K562 (cell line): ENCODE measurements around the gene PARD3. TPM values are rescaled to one million over a fixed set of nuclear protein-coding genes. Genes with fewer than 3 reads are reported as not detected.

Source experiments
- ATAC-seq: fragments of 200-7000 bp; cut with Tn5 transposase; 3 replicates; pipeline ENCODE4 v1.9.1; 2020; ENCODE audit warnings: moderate library complexity
- BruUV-seq: library from RNA; stranded (reverse); fragments of 400-500 nt; replicated peaks from 2 replicates; lab custom pipeline; 2021; lab: Mats Ljungman, UMichigan
- CTCF ChIA-PET: fragments of 300-600 bp; formaldehyde crosslinking; extraction: SDS; loops from one replicate; lab custom pipeline; 2021; ENCODE audit warnings: low intra/inter-chr PET ratio; lab: Yijun Ruan, JAX
- POLR2A ChIA-PET: fragments of 300-600, 350-650 bp; sonication (Branson Sonifier 250); formaldehyde crosslinking; extraction: SDS; loops from one replicate; lab custom pipeline; 2021; ENCODE audit warnings: antibody characterized with exemption, inconsistent platforms; lab: Yijun Ruan, JAX
- DNase-seq, 4 experiments: peaks; one replicate each; pipeline versions ENCODE4 v3.0.0 to v3.0.0-alpha.2; 2011 to 2018; ENCODE audit warnings: low spot score in 3 of 4, mixed read lengths in 3 of 4; ENCODE audit errors: extremely low read depth in 1 of 4
- FAIRE-seq: peaks from 2 replicates; lab custom pipeline; 2011; peaks lifted over from hg19 to GRCh38; lab: Jason Lieb, UNC
- H2AFZ ChIP-seq: 2 replicates; pipeline ENCODE4 v1.6.0; 2011; ENCODE audit warnings: low read depth, low read length, control low read depth, inconsistent platforms
- H3K27ac ChIP-seq: fragments of 200-600 bp; 3 replicates; pipeline ENCODE4 v1.8.0; 2011; ENCODE audit warnings: low read depth, mild to moderate bottlenecking, control low read depth, inconsistent platforms, low read length, moderate library complexity, mixed read lengths; ENCODE audit errors: extremely low read depth
- H3K27me3 ChIP-seq, 2 experiments: fragments of 300-600 bp in 1 of 2; 2 replicates in 1 of 2; 3 replicates in 1 of 2; pipeline versions ENCODE4 v1.6.0 to v1.8.0; 2011; ENCODE audit warnings: inconsistent platforms in 2 of 2, low read length in 2 of 2, mild to moderate bottlenecking in 1 of 2, mixed read lengths in 1 of 2, moderate library complexity in 1 of 2; ENCODE audit not compliant: control insufficient read depth in 2 of 2, insufficient read depth in 2 of 2
- H3K36me3 ChIP-seq: fragments of 300-600 bp; 3 replicates; pipeline ENCODE4 v1.8.0; 2011; ENCODE audit warnings: mild to moderate bottlenecking, low read length, inconsistent platforms; ENCODE audit not compliant: control insufficient read depth, insufficient read depth
- H3K4me1 ChIP-seq, 2 experiments: fragments of 200-600 bp in 1 of 2; replicated peaks in 1 of 2; 2 replicates in 1 of 2; 3 replicates in 1 of 2; pipeline versions ENCODE4 v1.5.1 to v1.8.0; 2011; ENCODE audit warnings: inconsistent platforms in 2 of 2, low read length in 2 of 2, mild to moderate bottlenecking in 1 of 2, mixed read lengths in 1 of 2, moderate library complexity in 1 of 2; ENCODE audit not compliant: control insufficient read depth in 2 of 2, insufficient read depth in 2 of 2
- H3K4me2 ChIP-seq: 2 replicates; pipeline ENCODE4 v1.6.1; 2011; ENCODE audit warnings: low read length, control low read depth, inconsistent platforms, mixed read lengths; ENCODE audit not compliant: insufficient read depth
- H3K4me3 ChIP-seq: fragments of 200-600 bp; sonication (generic), shearing (Covaris generic); 2 replicates; pipeline ENCODE4 v1.5.1; 2016; ENCODE audit warnings: control low read depth, inconsistent platforms
- H3K79me2 ChIP-seq: fragments of 200-600 bp; 3 replicates; pipeline ENCODE4 v1.8.0; 2011; ENCODE audit warnings: low read length, inconsistent platforms; ENCODE audit not compliant: control insufficient read depth, insufficient read depth
- H3K9ac ChIP-seq, 2 experiments: 2 replicates each; pipeline versions ENCODE4 v1.6.0 to v1.6.1; 2011; ENCODE audit warnings: low read depth in 2 of 2, low read length in 2 of 2, control low read depth in 1 of 2, inconsistent platforms in 1 of 2, mild to moderate bottlenecking in 1 of 2, mixed read lengths in 1 of 2; ENCODE audit not compliant: insufficient read depth in 1 of 2
- H3K9me1 ChIP-seq: one replicate; pipeline ENCODE4 v1.6.0; 2011; ENCODE audit warnings: inconsistent platforms, mild to moderate bottlenecking, low read length, moderate library complexity; ENCODE audit not compliant: control insufficient read depth, insufficient read depth
- H3K9me3 ChIP-seq: replicated peaks from 2 replicates; pipeline ENCODE4 v1.5.1; 2011; ENCODE audit warnings: low read depth, low read length, inconsistent platforms; ENCODE audit not compliant: control insufficient read depth, insufficient read depth
- H4K20me1 ChIP-seq: replicated peaks from 2 replicates; pipeline ENCODE4 v1.6.1; 2011; ENCODE audit warnings: low read length, inconsistent platforms, mixed read lengths; ENCODE audit not compliant: control insufficient read depth, insufficient read depth
- ATF3 ChIP-seq, 2 experiments: fragments of 450-650 bp in 1 of 2; sonication (generic) in 1 of 2; formaldehyde crosslinking in 1 of 2; IDR thresholded peaks in 1 of 2; conservative IDR thresholded peaks in 1 of 2; 2 replicates each; pipeline versions ENCODE4 v1.6.1 to v1.8.1; 2016 to 2023; ENCODE audit warnings: mild to moderate bottlenecking in 2 of 2, moderate library complexity in 2 of 2, inconsistent platforms in 1 of 2, missing genetic modification reagents in 1 of 2
- HNRNPL ChIP-seq: fragments of 200-400 bp; formaldehyde crosslinking; IDR thresholded peaks from 2 replicates; pipeline ENCODE4 v1.6.1; 2017; ENCODE audit warnings: low read depth, mild to moderate bottlenecking, low read length
- MED1 ChIP-seq: sonication (generic); formaldehyde crosslinking; IDR thresholded peaks from 2 replicates; pipeline ENCODE4 v1.8.1; 2023; ENCODE audit warnings: missing genetic modification reagents, borderline replicate concordance
- ZNF512 ChIP-seq: IDR thresholded peaks from 2 replicates; pipeline ENCODE4 v1.6.1; 2016; ENCODE audit warnings: missing genetic modification characterization, missing compliant biosample characterization
- WGBS: fragments of 100-300 bp; shearing (Covaris generic); methylation state at CpG from one replicate; pipeline ENCODE4 v1.1.6; 2016; ENCODE audit warnings: low coverage, mixed read lengths; ENCODE audit not compliant: insufficient coverage; ENCODE audit errors: missing lambda C conversion rate; 5-methylcytosine and 5-hydroxymethylcytosine counted together
- in situ Hi-C: fragments of 300-500 bp; cut with MboI; formaldehyde crosslinking; loops from 4 replicates; pipeline ENCODE4 v1.15.0; 2018; ENCODE audit warnings: inconsistent platforms, mixed read lengths
- intact Hi-C: fragments of 100-400 bp; cut with micrococcal nuclease; formaldehyde crosslinking; loops from 2 replicates; pipeline ENCODE4 v1.14.2; 2022
- polyA plus RNA-seq, 8 experiments: library from polyadenylated mRNA; depleted of rRNA in 4 of 8; stranded (reverse) in 5 of 8; unstranded in 3 of 8; fragments of >200 nt; fragmentation: Nextera tagmentation in 2 of 8; fragmentation: Illumina TruSeq in 1 of 8; extraction: Ambion mirVana in 2 of 8; extraction: Trizol in 1 of 8; gene quantifications; 2 replicates each; pipeline versions ENCODE4 v1.2.1 to v1.2.3, GENCODE V29; 2011 to 2014; ENCODE audit warnings: inconsistent platforms in 1 of 8, missing spikeins in 1 of 8
- total RNA-seq, 7 experiments: library from RNA; depleted of rRNA in 6 of 7; stranded (reverse); fragments of >200 nt in 6 of 7; fragmentation: Illumina TruSeq in 2 of 7; extraction: Trizol in 2 of 7; gene quantifications; 2 replicates each; pipeline versions ENCODE4 v1.2.1 to v1.2.3, GENCODE V29; 2011 to 2021; ENCODE audit warnings: low replicate concordance in 1 of 7

PARD3 gene
- total and polyA plus RNA-seq, 9 of the 15 experiments (the other 6 are each of a cell fraction or from before 2014, with no cell fraction given), result 2.7 to 11.7 (median 7.7) TPM

- Histone ChIP-seq H3K9me1 (no peaks in the 10 kb centered on the region), H2AFZ (no peak overlapping the region), H3K27me3 (no peaks in the 10 kb centered on the region), H3K27ac (no peak overlapping the region), H3K36me3 (no peaks in the 10 kb centered on the region), H3K4me3 (no peak overlapping the region), H3K4me1 (peaks cover 0 to 3% of the 10 kb centered on the region in 2 experiments; a peak in 3 of 5 replicates), H3K9me3 (no peaks in the 10 kb centered on the region), H3K79me2 (no peaks in the 10 kb centered on the region), H4K20me1 (no peaks in the 10 kb centered on the region), H3K4me2 (no peak overlapping the region), H3K9ac (no peak overlapping the region)
- intact Hi-C loops (no loop called here), in situ Hi-C loops (no loop called here)
- WGBS, result 44% methylated on average over 4 of the region's 4 CpGs
- no peak for ATAC-seq
- no peak for DNase-seq
- TF ChIP-seq MED1 (CRISPR knock-in tag) (no peak), ATF3 (IDR thresholded peaks at IDR 0.05) (0 out of 2 replicates have a peak, but pooled peaks have one; percentile 19), ATF3 (CRISPR knock-in tag; conservative IDR thresholded peaks at IDR 0.05) (no peak)
- no TSS peak for BruUV-seq
- CTCF ChIA-PET, result no interaction called here
- no peak for FAIRE-seq
- POLR2A ChIA-PET, result interaction anchor here (1.0 kb wide), 1 partner anchor 21 kb away, joined by 3 read pairs; no protein-coding TSS in a partner anchor
Observed at GRCh38 chr10:34746094-34746493, 69.0 kb downstream of the PARD3 start.

DNA sequence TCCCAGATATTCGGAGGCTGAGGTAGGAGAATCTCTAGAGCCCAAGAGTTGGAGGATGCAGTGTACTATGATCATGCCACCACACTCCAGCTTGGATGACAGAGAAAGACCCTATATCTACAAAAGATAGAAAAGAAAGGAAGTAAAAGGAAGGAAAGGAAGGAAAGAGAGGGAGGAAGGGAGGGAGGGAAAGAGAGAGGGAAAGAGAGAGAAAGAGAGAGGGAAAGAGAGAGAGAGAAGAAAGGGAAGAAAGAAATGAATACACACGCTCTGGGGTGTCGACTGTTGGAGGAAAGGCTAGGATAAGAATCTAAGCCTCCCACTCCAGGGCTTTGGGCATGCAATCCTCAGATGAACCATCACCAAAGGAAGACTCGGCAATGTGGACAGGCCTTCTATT lies 69.9 kb downstream of the PARD3 start:
- in situ Hi-C loops, result no loop called here

More for the DNA sequence above, 69.9 kb downstream of the PARD3 start:
- intact Hi-C loops, result no loop called here
- ChIA-PET POLR2A (no interaction called here), CTCF (no interaction called here)
- peak; percentile 43 for TF ChIP-seq ZNF512 (tag)
- no peak for TF ChIP-seq HNRNPL
- H3K4me1 ChIP-seq, result peaks cover 0 to 2% of the 10 kb centered on the region in 2 experiments; a peak in 3 of 5 replicates
- WGBS, result 9% methylated on average over 4 of the region's 4 CpGs
- FAIRE-seq (no peak), DNase-seq (no peak), ATAC-seq (no peak)
- H3K79me2 ChIP-seq, result no peaks in the 10 kb centered on the region
- BruUV-seq, result no TSS peak
- H2AFZ ChIP-seq, result no peak overlapping the region
- no peak overlapping the region for H3K27ac ChIP-seq
- H3K27me3 ChIP-seq, result peaks cover 0 to under 1% of the 10 kb centered on the region in 2 experiments; a peak in 1 of 5 replicates
- no peaks in the 10 kb centered on the region for H3K36me3 ChIP-seq
- no peaks in the 10 kb centered on the region for H3K9me1 ChIP-seq
- no peaks in the 10 kb centered on the region for H3K9me3 ChIP-seq
- no peak overlapping the region for H3K4me3 ChIP-seq
- H4K20me1 ChIP-seq, result no peaks in the 10 kb centered on the region
- no peak overlapping the region for H3K4me2 ChIP-seq
- H3K9ac ChIP-seq, result no peak overlapping the region
